ENCODE data around the gene ZFP36L2. TPM values are rescaled to one million over a fixed set of nuclear protein-coding genes. Genes with fewer than 3 reads are reported as not detected.

Gene ZFP36L2
- total and polyA plus RNA-seq, 5 donors: 40.3 to 73.0 (median 66.4) TPM

DNA sequence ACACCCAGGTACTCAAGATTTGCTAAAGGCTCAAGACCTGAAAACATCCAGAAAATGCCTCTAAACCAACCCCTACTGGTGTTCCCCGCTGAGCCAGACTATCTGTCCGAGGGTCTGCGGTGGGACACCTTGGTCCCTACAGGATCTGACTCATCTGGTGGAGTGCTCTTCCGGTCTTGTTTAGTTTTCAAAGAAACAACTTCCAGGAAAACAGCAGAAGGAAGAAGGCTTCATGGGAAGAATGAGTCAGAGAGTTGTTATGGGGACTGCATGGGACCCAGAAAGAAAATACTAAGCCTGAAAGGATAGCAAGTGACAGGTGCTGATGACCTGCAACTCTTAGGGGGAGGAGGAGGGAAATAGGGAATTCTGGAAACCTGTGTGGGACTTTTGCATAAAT, 41.3 kb downstream of the ZFP36L2 start:
- H3K4me1 ChIP-seq (ENCODE audit: control insufficient read depth, insufficient read depth, low read length): no peaks in the 10 kb centered on the region
- DNase-seq (peak in 1 of 3 donors; percentile 9), ATAC-seq (no peak)
- H3K27me3 ChIP-seq (ENCODE audit: control insufficient read depth, insufficient read depth): no peaks in the 10 kb centered on the region
- intact Hi-C loops (cut with DNase I): no loop called here
- 69% methylated on average over 4 of the region's 4 CpGs for WGBS
- H3K27ac ChIP-seq (ENCODE audit: low read length): no peak overlapping the region
- H3K9me3 ChIP-seq (ENCODE audit: control insufficient read depth, low read length): no peaks in the 10 kb centered on the region
- no peak overlapping the region for H3K4me3 ChIP-seq (ENCODE audit: low read length)

DNA sequence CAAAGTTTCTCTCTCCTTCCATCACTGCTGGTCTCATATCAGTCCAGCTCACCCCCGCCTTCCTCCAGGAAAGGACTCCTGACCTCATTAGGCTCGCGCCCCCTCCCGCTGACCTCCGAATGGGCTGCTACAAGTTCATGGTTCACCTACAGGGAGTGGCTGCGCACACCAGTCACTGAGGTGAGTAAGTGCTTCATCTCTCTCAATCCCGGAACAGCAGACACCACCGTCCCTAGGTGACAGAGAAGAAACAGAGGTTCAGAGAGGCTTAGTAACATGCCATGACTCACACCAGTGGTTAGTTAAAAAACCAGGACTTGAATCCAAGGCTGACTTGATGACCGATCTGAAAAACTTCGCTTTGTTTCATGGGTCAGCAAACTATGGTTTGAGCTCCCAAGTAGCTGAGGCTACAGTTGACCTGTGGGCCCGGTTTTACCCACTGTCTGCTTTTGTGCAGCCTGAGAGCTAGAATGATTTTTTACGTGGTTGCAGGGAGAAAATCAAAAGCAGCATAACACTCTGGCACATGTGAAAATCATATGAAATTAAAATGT, 42.0 kb downstream of the ZFP36L2 start:
- 86% methylated on average over 12 of the region's 12 CpGs for WGBS
- no peak overlapping the region for H3K4me3 ChIP-seq (ENCODE audit: low read length)
- H3K4me1 ChIP-seq (ENCODE audit: control insufficient read depth, insufficient read depth, low read length): no peaks in the 10 kb centered on the region
- no peak overlapping the region for H3K27ac ChIP-seq (ENCODE audit: low read length)
- DNase-seq (peak in 1 of 3 donors; percentile 33), ATAC-seq (no peak)
- no peaks in the 10 kb centered on the region for H3K9me3 ChIP-seq (ENCODE audit: control insufficient read depth, low read length)
- no peaks in the 10 kb centered on the region for H3K27me3 ChIP-seq (ENCODE audit: control insufficient read depth, insufficient read depth)
- intact Hi-C loops (cut with DNase I): no loop called here

DNA sequence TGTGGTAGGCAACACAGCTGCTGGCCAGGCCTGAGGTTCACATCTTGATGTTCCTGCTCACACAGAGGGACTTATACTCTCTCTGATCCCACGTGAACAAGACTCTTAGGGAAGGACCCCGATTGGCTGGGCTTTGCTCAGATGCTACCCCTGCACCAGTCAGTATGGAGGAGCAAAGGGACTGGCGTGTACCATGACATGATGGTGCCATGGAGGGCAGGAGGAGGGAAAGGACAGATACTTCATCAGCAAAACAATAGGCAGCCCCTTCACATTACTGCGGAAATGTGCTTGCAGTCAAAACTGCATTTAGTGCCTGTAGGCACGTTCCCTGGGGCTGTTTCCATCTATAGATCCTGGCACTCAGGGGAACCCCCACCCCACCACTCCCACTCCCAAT, 42.7 kb downstream of the ZFP36L2 start:
- Histone ChIP-seq H3K27ac (ENCODE audit: low read length) (no peak overlapping the region), H3K9me3 (ENCODE audit: control insufficient read depth, low read length) (no peaks in the 10 kb centered on the region), H3K4me3 (ENCODE audit: low read length) (no peak overlapping the region), H3K27me3 (ENCODE audit: control insufficient read depth, insufficient read depth) (no peaks in the 10 kb centered on the region), H3K4me1 (ENCODE audit: control insufficient read depth, insufficient read depth, low read length) (peaks cover 4% of the 10 kb centered on the region)
- intact Hi-C loops (cut with DNase I): no loop called here
- no peak for DNase-seq
- 73% methylated on average over 5 of the region's 5 CpGs for WGBS
- no peak for ATAC-seq

DNA sequence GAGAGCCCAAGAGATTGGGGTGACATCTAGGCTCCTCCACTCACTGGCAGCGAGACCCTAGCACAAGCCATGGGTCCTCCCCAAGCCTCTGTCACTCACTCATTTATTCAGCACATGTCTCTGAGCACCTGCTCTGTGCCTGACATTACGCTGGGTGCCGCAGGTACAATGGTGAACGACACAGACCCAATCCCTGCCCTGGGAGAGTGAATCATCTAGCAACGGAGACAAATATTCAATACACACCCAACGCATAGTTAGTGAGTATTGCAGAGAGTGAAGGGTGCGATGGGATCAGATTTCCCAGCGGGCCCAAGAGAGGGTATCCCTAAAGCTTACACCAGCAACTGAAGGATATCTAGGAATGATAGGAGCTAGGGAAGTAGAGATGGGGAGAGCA, 45.5 kb downstream of the ZFP36L2 start:
- intact Hi-C loops (cut with DNase I): no loop called here
- peaks cover 8% of the 10 kb centered on the region for H3K4me1 ChIP-seq (ENCODE audit: control insufficient read depth, insufficient read depth, low read length)
- WGBS: 98% methylated on average over 8 of the region's 8 CpGs

DNA sequence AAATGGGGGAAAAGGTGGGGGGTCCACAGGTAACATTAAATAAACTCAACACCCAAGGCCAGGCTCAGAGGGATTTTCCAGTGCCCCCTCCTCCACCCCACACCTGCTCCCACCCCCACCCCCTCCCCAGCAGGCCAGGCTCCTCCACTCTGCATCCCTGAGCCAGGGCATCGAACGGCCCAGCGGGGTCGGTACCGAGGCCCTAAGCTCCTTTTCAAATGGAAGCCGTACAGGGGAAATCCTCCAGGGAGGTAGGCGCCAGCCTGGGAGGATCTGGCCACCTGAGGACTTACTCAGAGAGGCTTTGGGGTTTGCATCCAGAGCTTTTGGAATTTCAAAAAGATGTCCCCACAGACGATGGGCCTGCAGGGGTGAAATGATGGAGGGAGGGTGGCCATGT, 46.5 kb downstream of the ZFP36L2 start:
- DNase-seq (peak in 1 of 3 donors; percentile 25), ATAC-seq (no peak)
- Histone ChIP-seq H3K27ac (ENCODE audit: low read length) (no peak overlapping the region), H3K9me3 (ENCODE audit: control insufficient read depth, low read length) (no peaks in the 10 kb centered on the region), H3K27me3 (ENCODE audit: control insufficient read depth, insufficient read depth) (no peaks in the 10 kb centered on the region), H3K4me1 (ENCODE audit: control insufficient read depth, insufficient read depth, low read length) (peaks cover 8% of the 10 kb centered on the region), H3K4me3 (ENCODE audit: low read length) (no peak overlapping the region)
- WGBS: 90% methylated on average over 8 of the region's 8 CpGs
- intact Hi-C loops (cut with DNase I): loop anchor here in 1 of 4 donors (5.0 kb wide), 1 partner anchor 47 kb away; the partner anchor contains the start of gene ZFP36L2

More for the DNA sequence above, 45.5 kb downstream of the ZFP36L2 start:
- Histone ChIP-seq H3K27me3 (ENCODE audit: control insufficient read depth, insufficient read depth) (no peaks in the 10 kb centered on the region), H3K9me3 (ENCODE audit: control insufficient read depth, low read length) (no peaks in the 10 kb centered on the region), H3K4me3 (ENCODE audit: low read length) (no peak overlapping the region), H3K27ac (ENCODE audit: low read length) (no peak overlapping the region)
- DNase-seq (peak in 1 of 3 donors; percentile 9), ATAC-seq (no peak)

DNA sequence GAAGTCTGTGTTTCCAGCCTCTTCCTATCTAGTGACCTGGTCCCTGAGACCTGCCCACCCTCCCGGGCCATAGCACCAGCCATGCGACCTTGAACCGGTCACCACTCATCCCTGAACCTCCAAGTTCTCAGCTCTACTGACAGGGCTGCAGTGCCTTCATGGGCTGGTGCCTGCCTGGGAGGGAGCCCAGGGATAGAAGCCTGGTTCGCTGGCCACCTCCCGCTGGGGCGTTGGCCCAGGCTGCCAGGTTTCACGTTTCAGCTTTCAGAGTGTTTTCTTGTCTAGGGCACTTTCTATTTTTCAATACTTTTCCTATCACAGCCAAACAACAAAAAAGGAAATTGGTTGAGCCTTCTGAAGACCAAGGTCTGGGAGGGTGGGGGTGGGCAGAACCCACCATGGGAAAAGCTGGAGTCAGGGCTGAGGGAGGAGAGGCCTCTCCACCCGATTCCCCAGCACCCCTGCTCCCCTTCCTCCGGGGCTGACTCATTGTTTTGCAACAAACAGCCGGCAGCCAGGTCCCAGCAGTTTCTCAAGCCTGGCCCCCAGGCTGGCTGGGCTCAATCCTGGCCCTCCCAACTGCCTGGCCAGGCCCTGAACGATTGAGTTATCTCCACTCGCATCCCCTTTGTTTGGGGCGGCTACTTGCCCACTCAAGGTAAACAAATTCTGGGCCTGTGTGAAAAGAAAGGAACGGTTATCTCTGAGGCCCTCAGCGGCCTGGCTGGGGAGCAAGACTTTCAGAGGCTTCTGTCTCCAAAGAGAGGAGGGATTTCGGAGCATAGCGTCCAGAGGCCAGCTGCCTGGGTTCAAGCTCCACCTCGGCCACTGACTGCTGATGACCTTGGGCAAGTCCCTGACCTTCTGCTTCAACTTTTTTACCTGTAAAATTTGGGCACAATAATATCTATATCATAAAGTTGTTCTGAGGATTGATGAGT, 47.5 kb downstream of the ZFP36L2 start:
- ATAC-seq: peak; percentile 89 to 92
- intact Hi-C loops (cut with DNase I): loop anchor here in 1 of 4 donors (5.0 kb wide), 1 partner anchor 48 kb away; the partner anchor contains the start of gene ZFP36L2

DNA sequence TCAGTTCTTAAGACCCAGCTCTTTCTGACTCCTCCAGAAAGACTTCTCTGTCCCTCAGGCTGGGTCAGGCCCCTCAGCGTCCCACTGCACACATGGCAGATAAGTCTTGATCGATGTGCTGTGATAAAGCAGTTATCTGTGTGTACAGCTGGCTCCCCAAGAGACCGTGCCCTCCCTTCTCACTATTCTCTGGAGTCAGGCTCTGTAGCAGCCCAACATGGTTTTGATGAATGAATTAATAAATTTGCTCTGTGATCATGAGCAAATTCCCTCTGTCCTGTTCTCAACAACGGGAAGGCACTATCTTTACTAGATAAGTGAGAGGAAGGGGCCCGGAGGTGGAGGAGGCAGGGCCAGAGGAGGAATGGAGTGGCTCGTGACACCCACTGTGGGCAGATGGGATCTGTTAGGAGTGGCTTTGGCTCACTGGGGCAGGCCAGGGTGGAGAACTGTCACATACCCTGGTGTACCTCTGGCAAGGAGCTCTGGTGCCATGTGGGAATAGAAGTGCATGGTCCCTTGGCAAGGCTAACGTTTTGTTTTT, 48.3 kb downstream of the ZFP36L2 start:
- Histone ChIP-seq H3K4me3 (ENCODE audit: low read length) (no peak overlapping the region), H3K27me3 (ENCODE audit: control insufficient read depth, insufficient read depth) (no peaks in the 10 kb centered on the region), H3K4me1 (ENCODE audit: control insufficient read depth, insufficient read depth, low read length) (peaks cover 8% of the 10 kb centered on the region), H3K9me3 (ENCODE audit: control insufficient read depth, low read length) (no peaks in the 10 kb centered on the region), H3K27ac (ENCODE audit: low read length) (peak overlapping the region; percentile 54)
- 29% methylated on average over 7 of the region's 7 CpGs for WGBS
- ATAC-seq: peak; percentile 26 to 53
- intact Hi-C loops (cut with DNase I): loop anchor here in 1 of 4 donors (5.0 kb wide), 1 partner anchor 49 kb away; the partner anchor contains the start of gene ZFP36L2
- peak in 2 of 3 donors; percentile 40 to 64 for DNase-seq

More for the DNA sequence above, 47.5 kb downstream of the ZFP36L2 start:
- 30% methylated on average over 18 of the region's 18 CpGs for WGBS
- Histone ChIP-seq H3K4me1 (ENCODE audit: control insufficient read depth, insufficient read depth, low read length) (peaks cover 8% of the 10 kb centered on the region), H3K27ac (ENCODE audit: low read length) (peak overlapping the region; percentile 54), H3K9me3 (ENCODE audit: control insufficient read depth, low read length) (no peaks in the 10 kb centered on the region), H3K27me3 (ENCODE audit: control insufficient read depth, insufficient read depth) (no peaks in the 10 kb centered on the region), H3K4me3 (ENCODE audit: low read length) (no peak overlapping the region)
- DNase-seq: peak; percentile 82 to 92 (median 89)

DNA sequence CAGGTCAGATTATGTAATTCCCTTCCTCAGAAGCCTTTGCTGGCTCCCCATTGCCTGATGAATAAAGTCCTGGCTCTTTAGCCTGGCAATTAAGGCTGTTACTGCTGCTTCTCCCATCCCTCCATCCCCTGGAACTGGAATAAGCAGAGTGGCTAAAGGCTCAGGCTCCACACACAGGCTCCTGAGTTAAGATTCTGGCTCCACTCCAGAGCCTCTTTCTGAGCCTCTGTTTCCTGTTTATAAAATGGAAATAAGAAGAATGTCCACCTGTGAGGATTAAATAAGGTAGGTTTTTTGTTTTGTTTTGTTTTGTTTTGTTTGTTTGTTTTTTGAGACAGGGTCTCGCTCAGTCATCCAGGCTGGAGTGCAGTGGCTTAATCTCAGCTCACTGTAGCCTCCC, 50.0 kb downstream of the ZFP36L2 start:
- no peak for DNase-seq
- Histone ChIP-seq H3K4me3 (ENCODE audit: low read length) (no peak overlapping the region), H3K27me3 (ENCODE audit: control insufficient read depth, insufficient read depth) (no peaks in the 10 kb centered on the region), H3K4me1 (ENCODE audit: control insufficient read depth, insufficient read depth, low read length) (peaks cover 8% of the 10 kb centered on the region), H3K9me3 (ENCODE audit: control insufficient read depth, low read length) (no peaks in the 10 kb centered on the region), H3K27ac (ENCODE audit: low read length) (no peak overlapping the region)
- WGBS: 96% methylated on average over 1 of the region's 1 CpG
- intact Hi-C loops (cut with DNase I): loop anchor here in 1 of 4 donors (5.0 kb wide), 1 partner anchor 51 kb away; the partner anchor contains the start of gene ZFP36L2
- ATAC-seq: no peak

DNA sequence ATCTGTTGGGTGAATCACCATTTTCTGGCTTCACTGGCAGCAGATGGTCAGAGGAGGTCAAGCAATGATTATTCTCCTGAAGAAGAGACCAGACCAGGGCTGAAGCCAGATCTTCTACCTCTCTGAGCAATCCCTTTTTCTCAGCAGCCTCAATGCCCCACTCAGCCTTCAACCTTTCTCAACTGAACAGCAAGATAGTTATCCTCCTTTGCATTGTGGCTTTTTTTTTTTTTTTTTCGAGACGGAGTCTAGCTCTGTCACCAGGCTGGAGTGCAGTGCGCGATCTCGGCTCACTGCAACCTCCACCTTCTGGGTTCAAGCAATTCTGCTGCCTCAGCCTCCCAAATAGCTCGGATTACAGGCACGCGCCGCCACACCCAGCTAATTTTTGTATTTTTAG, 50.5 kb downstream of the ZFP36L2 start:
- Histone ChIP-seq H3K4me1 (ENCODE audit: control insufficient read depth, insufficient read depth, low read length) (peaks cover 8% of the 10 kb centered on the region), H3K27ac (ENCODE audit: low read length) (no peak overlapping the region), H3K4me3 (ENCODE audit: low read length) (no peak overlapping the region), H3K27me3 (ENCODE audit: control insufficient read depth, insufficient read depth) (no peaks in the 10 kb centered on the region), H3K9me3 (ENCODE audit: control insufficient read depth, low read length) (no peaks in the 10 kb centered on the region)
- WGBS: 96% methylated on average over 9 of the region's 9 CpGs
- ATAC-seq (no peak), DNase-seq (peak in 1 of 3 donors; percentile 4)
- intact Hi-C loops (cut with DNase I): loop anchor here in 1 of 4 donors (5.0 kb wide), 1 partner anchor 51 kb away; the partner anchor contains the start of gene ZFP36L2

DNA sequence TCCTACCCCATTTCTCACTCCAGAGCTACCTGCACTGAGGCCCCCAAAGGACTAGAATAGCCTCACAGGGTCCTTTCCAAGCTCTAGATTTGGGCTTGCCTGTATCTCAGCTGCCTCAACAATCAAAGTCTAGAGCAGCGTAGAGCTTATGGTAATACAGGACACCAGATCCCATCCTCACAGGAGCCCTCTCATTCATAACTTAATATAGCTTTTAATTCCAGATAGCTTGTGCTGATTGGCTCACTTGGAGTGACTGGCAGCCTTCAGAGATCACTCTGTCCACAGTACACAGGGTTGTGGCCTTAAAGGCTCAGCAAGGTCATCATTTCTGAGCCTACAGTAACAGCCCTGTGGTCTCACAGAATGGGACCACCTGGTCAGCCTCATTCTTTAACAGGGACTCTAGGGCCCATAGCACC, 51.4 kb downstream of the ZFP36L2 start:
- intact Hi-C loops (cut with DNase I): loop anchor here in 1 of 4 donors (5.0 kb wide), 1 partner anchor 52 kb away; the partner anchor contains the start of gene ZFP36L2
- no peaks in the 10 kb centered on the region for H3K27me3 ChIP-seq (ENCODE audit: control insufficient read depth, insufficient read depth)
- ATAC-seq: no peak
- DNase-seq: no peak
- H3K9me3 ChIP-seq (ENCODE audit: control insufficient read depth, low read length): no peaks in the 10 kb centered on the region
- peaks cover 8% of the 10 kb centered on the region for H3K4me1 ChIP-seq (ENCODE audit: control insufficient read depth, insufficient read depth, low read length)
- H3K27ac ChIP-seq (ENCODE audit: low read length): no peak overlapping the region
- 0% methylated on average over 1 of the region's 1 CpG for WGBS
- no peak overlapping the region for H3K4me3 ChIP-seq (ENCODE audit: low read length)
